K562 (cell line): ENCODE measurements around the gene KIF3B. TPM values are rescaled to one million over a fixed set of nuclear protein-coding genes. Genes with fewer than 3 reads are reported as not detected.

Experiments
- ATAC-seq: fragments of 200-7000 bp; cut with Tn5 transposase; 3 replicates; pipeline ENCODE4 v1.9.1; 2020; ENCODE audit warnings: moderate library complexity
- BruUV-seq: library from RNA; stranded (reverse); fragments of 400-500 nt; replicated peaks from 2 replicates; lab custom pipeline; 2021; lab: Mats Ljungman, UMichigan
- CTCF ChIA-PET: fragments of 300-600 bp; formaldehyde crosslinking; extraction: SDS; loops from one replicate; lab custom pipeline; 2021; ENCODE audit warnings: low intra/inter-chr PET ratio; lab: Yijun Ruan, JAX
- POLR2A ChIA-PET: fragments of 300-600, 350-650 bp; sonication (Branson Sonifier 250); formaldehyde crosslinking; extraction: SDS; loops from one replicate; lab custom pipeline; 2021; ENCODE audit warnings: antibody characterized with exemption, inconsistent platforms; lab: Yijun Ruan, JAX
- DNase-seq, 4 experiments: peaks; one replicate each; pipeline versions ENCODE4 v3.0.0 to v3.0.0-alpha.2; 2011 to 2018; ENCODE audit warnings: low spot score in 3 of 4, mixed read lengths in 3 of 4; ENCODE audit errors: extremely low read depth in 1 of 4
- FAIRE-seq: peaks from 2 replicates; lab custom pipeline; 2011; peaks lifted over from hg19 to GRCh38; lab: Jason Lieb, UNC
- H2AFZ ChIP-seq: 2 replicates; pipeline ENCODE4 v1.6.0; 2011; ENCODE audit warnings: low read depth, low read length, control low read depth, inconsistent platforms
- H3K27ac ChIP-seq: fragments of 200-600 bp; 3 replicates; pipeline ENCODE4 v1.8.0; 2011; ENCODE audit warnings: low read depth, mild to moderate bottlenecking, control low read depth, inconsistent platforms, low read length, moderate library complexity, mixed read lengths; ENCODE audit errors: extremely low read depth
- H3K27me3 ChIP-seq, 2 experiments: fragments of 300-600 bp in 1 of 2; 2 replicates in 1 of 2; 3 replicates in 1 of 2; pipeline versions ENCODE4 v1.6.0 to v1.8.0; 2011; ENCODE audit warnings: inconsistent platforms in 2 of 2, low read length in 2 of 2, mild to moderate bottlenecking in 1 of 2, mixed read lengths in 1 of 2, moderate library complexity in 1 of 2; ENCODE audit not compliant: control insufficient read depth in 2 of 2, insufficient read depth in 2 of 2
- H3K36me3 ChIP-seq: fragments of 300-600 bp; 3 replicates; pipeline ENCODE4 v1.8.0; 2011; ENCODE audit warnings: mild to moderate bottlenecking, low read length, inconsistent platforms; ENCODE audit not compliant: control insufficient read depth, insufficient read depth
- H3K4me1 ChIP-seq, 2 experiments: fragments of 200-600 bp in 1 of 2; replicated peaks in 1 of 2; 2 replicates in 1 of 2; 3 replicates in 1 of 2; pipeline versions ENCODE4 v1.5.1 to v1.8.0; 2011; ENCODE audit warnings: inconsistent platforms in 2 of 2, low read length in 2 of 2, mild to moderate bottlenecking in 1 of 2, mixed read lengths in 1 of 2, moderate library complexity in 1 of 2; ENCODE audit not compliant: control insufficient read depth in 2 of 2, insufficient read depth in 2 of 2
- H3K4me2 ChIP-seq: 2 replicates; pipeline ENCODE4 v1.6.1; 2011; ENCODE audit warnings: low read length, control low read depth, inconsistent platforms, mixed read lengths; ENCODE audit not compliant: insufficient read depth
- H3K4me3 ChIP-seq: fragments of 200-600 bp; sonication (generic), shearing (Covaris generic); 2 replicates; pipeline ENCODE4 v1.5.1; 2016; ENCODE audit warnings: control low read depth, inconsistent platforms
- H3K79me2 ChIP-seq: fragments of 200-600 bp; 3 replicates; pipeline ENCODE4 v1.8.0; 2011; ENCODE audit warnings: low read length, inconsistent platforms; ENCODE audit not compliant: control insufficient read depth, insufficient read depth
- H3K9ac ChIP-seq, 2 experiments: 2 replicates each; pipeline versions ENCODE4 v1.6.0 to v1.6.1; 2011; ENCODE audit warnings: low read depth in 2 of 2, low read length in 2 of 2, control low read depth in 1 of 2, inconsistent platforms in 1 of 2, mild to moderate bottlenecking in 1 of 2, mixed read lengths in 1 of 2; ENCODE audit not compliant: insufficient read depth in 1 of 2
- H3K9me1 ChIP-seq: one replicate; pipeline ENCODE4 v1.6.0; 2011; ENCODE audit warnings: inconsistent platforms, mild to moderate bottlenecking, low read length, moderate library complexity; ENCODE audit not compliant: control insufficient read depth, insufficient read depth
- H3K9me3 ChIP-seq: replicated peaks from 2 replicates; pipeline ENCODE4 v1.5.1; 2011; ENCODE audit warnings: low read depth, low read length, inconsistent platforms; ENCODE audit not compliant: control insufficient read depth, insufficient read depth
- H4K20me1 ChIP-seq: replicated peaks from 2 replicates; pipeline ENCODE4 v1.6.1; 2011; ENCODE audit warnings: low read length, inconsistent platforms, mixed read lengths; ENCODE audit not compliant: control insufficient read depth, insufficient read depth
- CBFA2T3 ChIP-seq: fragments of 450-650 bp; IDR thresholded peaks from 2 replicates; pipeline ENCODE4 v1.6.1; 2017
- CHD2 ChIP-seq: IDR thresholded peaks from 2 replicates; pipeline ENCODE4 v1.6.1; 2011; ENCODE audit warnings: low read depth, low read length
- E4F1 ChIP-seq: fragments of 250-450 bp; sonication (Bioruptor Pico); IDR thresholded peaks from 2 replicates; pipeline ENCODE4 v1.5.0; 2021; ENCODE audit warnings: mild to moderate bottlenecking, borderline replicate concordance
- EHMT2 ChIP-seq: fragments of 450-650 bp; IDR thresholded peaks from 2 replicates; pipeline ENCODE4 v1.6.1; 2018; ENCODE audit warnings: antibody characterized with exemption
- ESRRA ChIP-seq: fragments of 450-650 bp; IDR thresholded peaks from 2 replicates; pipeline ENCODE4 v1.6.1; 2014; ENCODE audit warnings: low read depth, mild to moderate bottlenecking, moderate library complexity, borderline replicate concordance
- FOXJ3 ChIP-seq: sonication (generic); formaldehyde crosslinking; IDR thresholded peaks from 2 replicates; pipeline ENCODE4 v1.4.0; 2020; ENCODE audit warnings: mild to moderate bottlenecking, missing genetic modification reagents
- RBM14 ChIP-seq: fragments of 200-400 bp; formaldehyde crosslinking; IDR thresholded peaks from 2 replicates; pipeline ENCODE4 v1.6.1; 2018; ENCODE audit warnings: low read depth, mild to moderate bottlenecking, low read length, moderate library complexity, borderline replicate concordance; ENCODE audit not compliant: insufficient read depth
- STAT5A ChIP-seq: IDR thresholded peaks from 2 replicates; pipeline ENCODE4 v1.6.1; 2012; ENCODE audit warnings: low read length, inconsistent platforms, borderline replicate concordance
- TGIF2 ChIP-seq: sonication (generic); formaldehyde crosslinking; IDR thresholded peaks from 2 replicates; pipeline ENCODE4 v1.8.1; 2022; ENCODE audit warnings: mild to moderate bottlenecking, missing genetic modification reagents, moderate library complexity
- ZNF217 ChIP-seq: sonication (generic); formaldehyde crosslinking; IDR thresholded peaks from 2 replicates; pipeline ENCODE4 v1.8.0; 2022; ENCODE audit warnings: mild to moderate bottlenecking, missing genetic modification reagents
- ZNF347 ChIP-seq: fragments of 450-650 bp; formaldehyde crosslinking; IDR thresholded peaks from 2 replicates; pipeline ENCODE4 v1.4.0; 2020; ENCODE audit warnings: low read depth, mild to moderate bottlenecking, moderate library complexity
- ZNF395 ChIP-seq: fragments of 200-800 bp; sonication (Bioruptor generic); IDR thresholded peaks from 2 replicates; pipeline ENCODE4 v1.6.1; 2017; ENCODE audit warnings: missing genetic modification characterization, missing compliant biosample characterization
- ZNF668 ChIP-seq: fragments of 250-450 bp; sonication (Bioruptor Pico); IDR thresholded peaks from 2 replicates; pipeline ENCODE4 v1.8.0; 2022; ENCODE audit warnings: mild to moderate bottlenecking, inconsistent platforms
- ZNF75A ChIP-seq: fragments of 450-650 bp; formaldehyde crosslinking; IDR thresholded peaks from 2 replicates; pipeline ENCODE4 v1.4.0; 2020; ENCODE audit warnings: mild to moderate bottlenecking
- WGBS: fragments of 100-300 bp; shearing (Covaris generic); methylation state at CpG from one replicate; pipeline ENCODE4 v1.1.6; 2016; ENCODE audit warnings: low coverage, mixed read lengths; ENCODE audit not compliant: insufficient coverage; ENCODE audit errors: missing lambda C conversion rate; 5-methylcytosine and 5-hydroxymethylcytosine counted together
- in situ Hi-C: fragments of 300-500 bp; cut with MboI; formaldehyde crosslinking; loops from 4 replicates; pipeline ENCODE4 v1.15.0; 2018; ENCODE audit warnings: inconsistent platforms, mixed read lengths
- intact Hi-C: fragments of 100-400 bp; cut with micrococcal nuclease; formaldehyde crosslinking; loops from 2 replicates; pipeline ENCODE4 v1.14.2; 2022
- polyA plus RNA-seq, 8 experiments: library from polyadenylated mRNA; depleted of rRNA in 4 of 8; stranded (reverse) in 5 of 8; unstranded in 3 of 8; fragments of >200 nt; fragmentation: Nextera tagmentation in 2 of 8; fragmentation: Illumina TruSeq in 1 of 8; extraction: Ambion mirVana in 2 of 8; extraction: Trizol in 1 of 8; gene quantifications; 2 replicates each; pipeline versions ENCODE4 v1.2.1 to v1.2.3, GENCODE V29; 2011 to 2014; ENCODE audit warnings: inconsistent platforms in 1 of 8, missing spikeins in 1 of 8
- total RNA-seq, 7 experiments: library from RNA; depleted of rRNA in 6 of 7; stranded (reverse); fragments of >200 nt in 6 of 7; fragmentation: Illumina TruSeq in 2 of 7; extraction: Trizol in 2 of 7; gene quantifications; 2 replicates each; pipeline versions ENCODE4 v1.2.1 to v1.2.3, GENCODE V29; 2011 to 2021; ENCODE audit warnings: low replicate concordance in 1 of 7
- TF ChIP-seq, protein P1 (sequence below): sonication (generic); formaldehyde crosslinking; IDR thresholded peaks from 2 replicates; pipeline ENCODE4 v1.8.0; 2022; ENCODE audit warnings: mild to moderate bottlenecking, missing genetic modification reagents, borderline replicate concordance

The KIF3B gene
- total and polyA plus RNA-seq, 9 of the 15 experiments (the other 6 are each of a cell fraction or from before 2014, with no cell fraction given) = 2.9 to 12.3 (median 8.6) TPM

DNA sequence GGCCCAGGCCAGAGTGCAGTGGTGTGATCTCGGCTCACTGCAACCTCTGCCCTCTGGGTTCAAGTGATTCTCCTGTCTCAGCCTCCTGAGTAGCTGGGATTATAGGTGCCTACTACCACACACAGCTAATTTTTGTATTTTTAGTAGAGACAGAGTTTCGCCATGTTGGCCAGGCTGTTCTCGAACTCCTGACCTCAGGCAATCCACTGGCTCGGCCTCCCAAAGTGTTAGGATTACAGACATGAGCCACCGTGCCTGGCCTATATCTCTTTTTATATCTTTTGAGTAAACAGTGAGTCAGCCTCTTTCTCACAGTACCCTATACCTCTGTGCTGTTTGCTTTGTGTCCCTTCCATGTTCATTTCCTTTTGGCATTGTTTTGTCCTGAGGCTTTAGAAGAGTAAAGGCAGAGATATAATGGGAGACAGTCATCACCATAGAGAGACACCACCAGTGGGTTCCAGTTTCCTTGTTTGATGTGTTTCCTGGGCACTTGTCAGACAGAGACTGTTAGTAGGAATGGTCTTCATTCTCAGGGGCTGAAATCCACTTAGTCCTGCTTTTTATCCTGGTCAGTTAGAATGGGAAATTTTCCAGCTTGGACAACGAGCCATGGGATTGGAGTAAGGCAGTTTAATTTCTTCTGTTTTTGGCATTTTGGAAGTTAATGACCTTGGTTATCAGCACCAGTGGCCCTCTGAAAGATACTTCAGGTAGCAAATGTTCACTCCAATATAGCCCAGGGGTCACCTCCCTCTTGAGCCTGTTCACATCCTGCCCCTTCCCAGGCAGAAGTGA is 48.5 kb downstream of the KIF3B start (continued):
- TF ChIP-seq ZNF75A (CRISPR knock-in tag) (no peak), ZNF668 (CRISPR knock-in tag) (no peak), ZNF395 (CRISPR knock-in tag) (no peak), ZNF217 (CRISPR knock-in tag) (no peak)
- TF ChIP-seq, all 486 proteins: peak for 39

DNA sequence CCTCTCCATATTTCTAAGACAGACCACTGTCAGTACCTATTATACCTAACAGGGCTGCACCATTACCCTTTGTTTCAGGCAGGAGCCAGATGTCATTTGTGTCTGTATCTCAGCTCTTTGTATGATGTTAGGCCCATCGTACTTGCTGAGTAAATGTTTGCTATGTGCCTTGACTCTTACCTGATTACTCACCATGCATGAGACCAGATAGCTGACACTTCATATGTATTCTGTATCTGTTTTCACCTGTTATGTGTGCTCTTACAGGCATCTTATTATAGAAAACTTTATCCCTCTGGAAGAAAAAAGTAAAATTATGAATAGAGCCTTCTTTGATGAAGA is 49.0 kb downstream of the KIF3B start:
- ChIA-PET POLR2A (interaction anchor here (0.7 to 0.8 kb wide), 2 partner anchors 22 to 495 kb away, joined by 4 to 5 read pairs; no protein-coding TSS in a partner anchor), CTCF (no interaction called here)
- DNase-seq (peak in 1 of 4 experiments; percentile 20), ATAC-seq (peak; percentile 70), FAIRE-seq (no peak)
- no TSS peak for BruUV-seq
- Histone ChIP-seq H2AFZ (no peak overlapping the region), H4K20me1 (no peaks in the 10 kb centered on the region), H3K4me1 (peaks cover 11 to 21% of the 10 kb centered on the region in 2 experiments), H3K9me3 (no peaks in the 10 kb centered on the region), H3K4me2 (no peak overlapping the region), H3K27me3 (no peaks in the 10 kb centered on the region), H3K27ac (peak overlapping the region; percentile 55), H3K79me2 (no peaks in the 10 kb centered on the region), H3K9ac (no peak overlapping the region), H3K4me3 (no peak overlapping the region), H3K36me3 (peaks cover 14% of the 10 kb centered on the region; the same call in 2 of the 3 replicates), H3K9me1 (no peaks in the 10 kb centered on the region)
- WGBS = 0% methylated on average over 1 of the region's 1 CpG
- intact Hi-C loops = no loop called here
- in situ Hi-C loops = no loop called here
- TF ChIP-seq FOXJ3 (CRISPR knock-in tag) = no peak
- TF ChIP-seq ZNF347 (CRISPR knock-in tag) = no peak
- no peak for TF ChIP-seq CBFA2T3
- TF ChIP-seq CHD2 = no peak
- TF ChIP-seq ESRRA = no peak
- TF ChIP-seq EHMT2 = no peak
- no peak for TF ChIP-seq TGIF2 (CRISPR knock-in tag)
- TF ChIP-seq E4F1 (CRISPR knock-in tag) = no peak
- TF ChIP-seq, protein P1, sequence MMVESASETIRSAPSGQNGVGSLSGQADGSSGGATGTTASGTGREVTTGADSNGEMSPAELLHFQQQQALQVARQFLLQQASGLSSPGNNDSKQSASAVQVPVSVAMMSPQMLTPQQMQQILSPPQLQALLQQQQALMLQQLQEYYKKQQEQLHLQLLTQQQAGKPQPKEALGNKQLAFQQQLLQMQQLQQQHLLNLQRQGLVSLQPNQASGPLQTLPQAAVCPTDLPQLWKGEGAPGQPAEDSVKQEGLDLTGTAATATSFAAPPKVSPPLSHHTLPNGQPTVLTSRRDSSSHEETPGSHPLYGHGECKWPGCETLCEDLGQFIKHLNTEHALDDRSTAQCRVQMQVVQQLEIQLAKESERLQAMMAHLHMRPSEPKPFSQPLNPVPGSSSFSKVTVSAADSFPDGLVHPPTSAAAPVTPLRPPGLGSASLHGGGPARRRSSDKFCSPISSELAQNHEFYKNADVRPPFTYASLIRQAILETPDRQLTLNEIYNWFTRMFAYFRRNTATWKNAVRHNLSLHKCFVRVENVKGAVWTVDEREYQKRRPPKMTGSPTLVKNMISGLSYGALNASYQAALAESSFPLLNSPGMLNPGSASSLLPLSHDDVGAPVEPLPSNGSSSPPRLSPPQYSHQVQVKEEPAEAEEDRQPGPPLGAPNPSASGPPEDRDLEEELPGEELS (CRISPR knock-in tag) = no peak
- TF ChIP-seq STAT5A = no peak
- TF ChIP-seq RBM14 = no peak
